Coronary artery (tissue), 2 donors: ENCODE results near the gene MGRN1.

Source experiments
- DNase-seq: peaks from one replicate; pipeline ENCODE4 v3.0.0-alpha.2; 2017; ENCODE audit warnings: low spot score
- H3K27ac ChIP-seq, 2 donors: fragments of 200-600 bp; sonication (generic); one replicate each; pipeline ENCODE4 v1.5.1; 2016 to 2019
- H3K4me3 ChIP-seq: fragments of 200-600 bp; sonication (generic); 2 replicates; pipeline ENCODE4 v1.5.1; 2016; ENCODE audit warnings: mild to moderate bottlenecking, moderate library complexity
- TF ChIP-seq, protein P1 (sequence below): fragments of 200-600 bp; sonication (generic); IDR thresholded peaks from one replicate; pipeline ENCODE4 v1.5.1; 2019; ENCODE audit warnings: antibody characterized with exemption

MGRN1 gene

DNA sequence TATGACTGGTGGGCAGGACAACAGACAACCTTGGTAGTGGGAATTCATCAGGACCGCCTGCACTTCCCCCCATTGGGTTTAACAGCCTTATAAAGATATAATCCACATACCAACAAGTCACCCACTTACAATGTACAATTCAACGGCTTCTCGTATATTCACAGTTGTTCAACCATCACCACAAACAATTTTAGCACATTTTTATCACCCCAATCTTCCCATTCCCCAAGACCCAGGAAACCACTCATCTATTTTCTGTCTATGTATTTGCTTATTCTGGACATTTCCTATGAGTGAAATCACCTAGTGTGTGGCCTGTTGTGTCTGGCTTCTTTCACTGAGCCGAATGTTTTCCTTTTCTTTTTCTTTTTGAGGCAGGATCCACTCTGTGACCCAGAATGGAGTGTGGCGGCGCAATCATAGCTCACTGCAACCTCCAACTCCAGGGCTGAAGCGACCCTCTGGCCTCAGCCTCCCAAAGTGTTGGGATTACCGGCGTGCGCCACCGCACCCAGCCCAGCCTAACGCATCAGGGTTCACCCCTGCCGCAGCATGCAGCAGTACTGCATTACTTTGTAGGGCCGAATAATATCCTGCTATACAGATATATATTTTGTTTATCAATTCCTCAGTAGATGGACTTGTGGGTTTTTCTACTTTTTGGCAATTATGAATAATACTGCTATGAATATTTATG is 98.6 kb downstream of the MGRN1 start:
- no peak for DNase-seq
- TF ChIP-seq, protein P1, sequence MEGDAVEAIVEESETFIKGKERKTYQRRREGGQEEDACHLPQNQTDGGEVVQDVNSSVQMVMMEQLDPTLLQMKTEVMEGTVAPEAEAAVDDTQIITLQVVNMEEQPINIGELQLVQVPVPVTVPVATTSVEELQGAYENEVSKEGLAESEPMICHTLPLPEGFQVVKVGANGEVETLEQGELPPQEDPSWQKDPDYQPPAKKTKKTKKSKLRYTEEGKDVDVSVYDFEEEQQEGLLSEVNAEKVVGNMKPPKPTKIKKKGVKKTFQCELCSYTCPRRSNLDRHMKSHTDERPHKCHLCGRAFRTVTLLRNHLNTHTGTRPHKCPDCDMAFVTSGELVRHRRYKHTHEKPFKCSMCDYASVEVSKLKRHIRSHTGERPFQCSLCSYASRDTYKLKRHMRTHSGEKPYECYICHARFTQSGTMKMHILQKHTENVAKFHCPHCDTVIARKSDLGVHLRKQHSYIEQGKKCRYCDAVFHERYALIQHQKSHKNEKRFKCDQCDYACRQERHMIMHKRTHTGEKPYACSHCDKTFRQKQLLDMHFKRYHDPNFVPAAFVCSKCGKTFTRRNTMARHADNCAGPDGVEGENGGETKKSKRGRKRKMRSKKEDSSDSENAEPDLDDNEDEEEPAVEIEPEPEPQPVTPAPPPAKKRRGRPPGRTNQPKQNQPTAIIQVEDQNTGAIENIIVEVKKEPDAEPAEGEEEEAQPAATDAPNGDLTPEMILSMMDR, result no peak
- Histone ChIP-seq H3K4me3 (no peak overlapping the region), H3K27ac (no peak overlapping the region)

DNA sequence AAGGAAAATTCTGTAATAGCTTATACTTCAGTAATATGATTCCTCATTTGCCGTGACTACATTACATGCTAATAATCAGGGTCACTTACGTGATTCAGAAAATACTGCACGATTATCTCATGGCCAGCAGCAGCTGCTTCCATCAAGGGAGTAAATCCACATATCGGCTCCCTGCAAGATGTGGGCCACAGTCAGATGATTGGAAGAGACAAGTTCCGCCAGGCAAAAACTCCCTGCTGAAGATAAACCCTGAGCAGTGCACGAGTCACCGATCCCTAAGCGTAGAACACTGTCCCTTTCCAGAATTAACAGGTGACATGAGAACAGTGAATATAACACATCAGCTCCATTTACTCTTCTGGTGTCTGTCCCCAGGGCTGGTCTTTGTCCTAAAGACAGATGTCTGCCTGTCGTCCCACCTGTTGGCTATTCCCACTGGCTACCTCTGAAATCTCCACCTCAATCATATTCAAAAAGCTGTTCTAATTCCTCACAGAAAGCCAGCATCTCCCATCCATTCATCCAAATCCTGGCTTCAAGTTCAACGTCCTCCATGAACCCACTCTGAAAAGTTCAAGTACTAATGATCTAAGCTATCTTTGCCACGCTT is 100.1 kb downstream of the MGRN1 start:
- no peak overlapping the region for H3K4me3 ChIP-seq
- TF ChIP-seq, protein P1, result no peak
- no peak overlapping the region for H3K27ac ChIP-seq
- no peak for DNase-seq

GRCh38 chr16:4726616-4727015 is 102.0 kb downstream of the MGRN1 start:
- Histone ChIP-seq H3K4me3 (no peak overlapping the region), H3K27ac (no peak overlapping the region)
- no peak for DNase-seq
- TF ChIP-seq, protein P1, result no peak

GRCh38 chr16:4728676-4729075 is 104.0 kb downstream of the MGRN1 start:
- Histone ChIP-seq H3K27ac (no peak overlapping the region), H3K4me3 (no peak overlapping the region)
- TF ChIP-seq, protein P1, result no peak
- no peak for DNase-seq

DNA sequence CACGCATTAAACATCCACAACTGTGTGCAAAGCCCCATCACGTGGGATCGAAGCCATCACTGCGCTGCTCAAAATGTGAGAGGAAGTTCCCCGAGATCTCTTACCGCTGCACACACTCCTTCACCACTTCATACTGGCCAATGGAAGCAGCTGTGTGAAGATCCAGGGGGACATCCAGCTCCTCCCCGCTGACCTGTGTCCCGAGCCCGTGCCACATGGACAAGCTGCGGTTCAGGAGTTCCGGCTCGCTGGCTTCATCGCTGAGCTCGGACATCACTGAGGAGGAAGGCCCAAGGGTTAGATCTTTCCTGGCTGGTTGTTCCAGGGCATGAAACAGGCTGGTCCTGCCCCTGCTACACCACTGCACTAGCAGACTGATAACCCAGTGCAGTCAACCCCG is 105.2 kb downstream of the MGRN1 start:
- Histone ChIP-seq H3K4me3 (no peak overlapping the region), H3K27ac (no peak overlapping the region)
- no peak for DNase-seq
- TF ChIP-seq, protein P1, result no peak

DNA sequence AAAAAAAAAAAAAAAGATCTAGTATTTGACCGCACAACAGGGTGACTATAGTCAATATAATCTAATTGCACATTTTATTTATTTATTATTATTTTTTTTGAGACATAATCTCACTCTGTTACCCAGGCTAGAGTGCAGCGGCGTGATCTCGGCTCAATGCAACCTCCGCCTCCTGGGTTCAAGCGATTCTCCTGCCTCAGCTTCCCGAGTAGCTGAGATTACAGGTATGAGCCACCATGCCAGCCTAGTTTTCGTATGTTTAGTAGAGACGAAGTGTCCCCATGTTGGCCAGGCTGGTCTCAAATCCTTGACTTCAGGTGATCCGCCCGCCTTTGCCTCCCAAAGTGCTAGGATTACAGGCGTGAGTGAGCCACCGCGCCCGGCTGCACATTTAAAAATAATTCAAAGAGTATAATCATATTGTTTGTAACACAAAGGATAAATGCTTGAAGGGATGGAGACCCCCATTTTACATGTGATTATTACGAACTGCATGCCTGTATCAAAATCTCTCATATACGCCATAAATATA is 108.7 kb downstream of the MGRN1 start:
- H3K4me3 ChIP-seq, result peak overlapping the region; percentile 83
- H3K27ac ChIP-seq, result peak overlapping the region in 1 of 2 donors; percentile 29

More for the DNA sequence above, 108.7 kb downstream of the MGRN1 start:
- TF ChIP-seq, protein P1, result no peak
- no peak for DNase-seq
